ENCODE results near the gene FSTL3. TPM values are rescaled to one million over a fixed set of nuclear protein-coding genes. Genes with fewer than 3 reads are reported as not detected.

Gene FSTL3
- total and polyA plus RNA-seq, 3 donors from 2014 or later: 98.6 to 397 (median 343) TPM

DNA sequence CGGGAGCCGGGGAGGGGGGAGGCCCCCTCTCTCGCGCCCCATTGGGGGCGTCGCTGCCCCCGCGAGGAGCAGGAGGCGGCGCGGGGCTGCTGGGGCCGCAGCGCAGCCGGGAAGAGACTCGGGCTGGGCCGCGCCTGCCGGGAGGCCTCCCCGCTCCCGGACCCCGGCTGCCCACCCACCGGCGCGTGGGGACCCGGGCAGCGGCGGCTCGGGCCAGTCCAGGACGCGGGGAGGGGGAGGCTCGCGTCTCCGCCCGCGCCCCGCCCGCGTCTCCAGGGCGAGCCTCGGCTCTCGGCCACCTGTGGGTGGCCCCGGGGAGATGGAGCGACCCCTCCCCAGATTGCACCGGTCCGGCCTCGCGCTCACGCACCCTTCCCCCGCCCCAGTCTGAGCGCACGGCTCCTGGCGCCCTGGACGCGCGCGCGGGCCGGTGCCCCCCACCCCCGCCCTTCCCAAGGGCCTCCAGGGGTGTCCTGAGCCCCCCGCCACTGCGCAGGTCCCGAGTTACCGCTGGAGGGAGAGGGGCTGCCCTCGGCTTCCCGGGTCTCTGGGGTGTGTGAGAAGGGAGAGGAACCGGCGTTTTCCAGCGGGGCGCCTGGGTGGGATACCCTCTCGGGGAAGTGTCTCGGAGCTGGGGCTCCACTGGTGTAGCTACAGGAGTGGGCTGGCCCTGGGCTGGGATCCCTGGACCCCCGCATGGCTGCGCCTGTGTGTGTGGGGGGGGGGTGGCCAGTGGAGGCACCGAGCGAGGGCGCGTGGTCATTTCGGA, 33.2 kb downstream of the FSTL3 start:
- intact Hi-C loops (cut with DNase I; ENCODE audit: low total_unique reads): no loop called here
- Histone ChIP-seq H3K9me3 (no peaks in the 10 kb centered on the region), H3K36me3 (ENCODE audit: low read depth, missing control alignments) (no peaks in the 10 kb centered on the region), H3K27ac (peak overlapping the region; percentile 82 to 89), H3K4me1 (peaks cover 20% of the 10 kb centered on the region), H3K27me3 (no peaks in the 10 kb centered on the region), H3K4me3 (peak overlapping the region; percentile 65 to 77)
- 2 to 8% methylated on average over 7 to 8 of the region's 78 CpGs for WGBS, 2 donors
- no peak for DNase-seq
- TF ChIP-seq, protein P1, sequence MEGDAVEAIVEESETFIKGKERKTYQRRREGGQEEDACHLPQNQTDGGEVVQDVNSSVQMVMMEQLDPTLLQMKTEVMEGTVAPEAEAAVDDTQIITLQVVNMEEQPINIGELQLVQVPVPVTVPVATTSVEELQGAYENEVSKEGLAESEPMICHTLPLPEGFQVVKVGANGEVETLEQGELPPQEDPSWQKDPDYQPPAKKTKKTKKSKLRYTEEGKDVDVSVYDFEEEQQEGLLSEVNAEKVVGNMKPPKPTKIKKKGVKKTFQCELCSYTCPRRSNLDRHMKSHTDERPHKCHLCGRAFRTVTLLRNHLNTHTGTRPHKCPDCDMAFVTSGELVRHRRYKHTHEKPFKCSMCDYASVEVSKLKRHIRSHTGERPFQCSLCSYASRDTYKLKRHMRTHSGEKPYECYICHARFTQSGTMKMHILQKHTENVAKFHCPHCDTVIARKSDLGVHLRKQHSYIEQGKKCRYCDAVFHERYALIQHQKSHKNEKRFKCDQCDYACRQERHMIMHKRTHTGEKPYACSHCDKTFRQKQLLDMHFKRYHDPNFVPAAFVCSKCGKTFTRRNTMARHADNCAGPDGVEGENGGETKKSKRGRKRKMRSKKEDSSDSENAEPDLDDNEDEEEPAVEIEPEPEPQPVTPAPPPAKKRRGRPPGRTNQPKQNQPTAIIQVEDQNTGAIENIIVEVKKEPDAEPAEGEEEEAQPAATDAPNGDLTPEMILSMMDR (IDR thresholded peaks at IDR 0.05): no peak
- no peak for TF ChIP-seq POLR2A (IDR thresholded peaks at IDR 0.05)

DNA sequence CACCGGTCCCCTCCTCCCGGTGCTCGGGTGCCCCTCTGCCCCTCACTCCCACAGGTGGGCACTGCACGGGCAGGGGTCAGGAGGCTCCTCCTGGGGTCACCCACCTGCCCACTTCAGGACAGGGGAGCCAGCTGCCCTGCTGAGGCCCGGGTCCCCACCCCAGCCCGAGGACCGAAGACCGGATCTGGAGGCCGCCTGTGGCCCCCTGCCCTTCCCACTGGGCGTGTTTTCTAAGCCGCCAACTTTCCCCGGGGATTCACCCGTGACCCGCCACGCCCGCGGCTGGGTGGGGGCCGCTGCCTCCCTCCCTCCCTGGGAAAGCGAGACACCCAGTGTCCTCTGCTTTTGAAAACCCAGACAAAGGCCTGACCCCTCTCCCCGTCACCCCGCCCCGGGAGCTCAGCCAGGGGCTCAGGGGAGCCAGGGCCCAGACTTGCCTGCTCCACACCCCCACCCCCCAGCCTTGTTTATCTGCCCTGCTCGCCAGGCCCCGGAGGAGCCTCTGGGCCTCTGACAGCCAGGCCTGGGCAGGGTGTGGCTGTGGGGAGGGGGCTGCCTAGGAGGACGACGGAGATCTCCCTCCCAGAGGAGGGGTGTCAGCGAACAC, 33.9 kb downstream of the FSTL3 start:
- Histone ChIP-seq H3K27me3 (no peaks in the 10 kb centered on the region), H3K4me3 (peak overlapping the region; percentile 65 to 77)
- intact Hi-C loops (cut with DNase I; ENCODE audit: low total_unique reads): no loop called here

GRCh38 chr19:710767-711166, 34.6 kb downstream of the FSTL3 start:
- TF ChIP-seq, protein P1 (IDR thresholded peaks at IDR 0.05): no peak
- no peak for TF ChIP-seq POLR2A (IDR thresholded peaks at IDR 0.05)
- no peaks in the 10 kb centered on the region for H3K36me3 ChIP-seq (ENCODE audit: low read depth, missing control alignments)
- no peaks in the 10 kb centered on the region for H3K27me3 ChIP-seq
- no peak overlapping the region for H3K4me3 ChIP-seq
- intact Hi-C loops (cut with DNase I; ENCODE audit: low total_unique reads): no loop called here
- H3K27ac ChIP-seq: peak overlapping the region; percentile 82 to 89
- WGBS, 2 donors: 37 to 42% methylated on average over 15 to 21 of the region's 21 CpGs
- no peak for DNase-seq
- H3K4me1 ChIP-seq: peaks cover 20% of the 10 kb centered on the region
- H3K9me3 ChIP-seq: no peaks in the 10 kb centered on the region

More for the DNA sequence above, 33.9 kb downstream of the FSTL3 start:
- 8 to 21% methylated on average over 7 to 24 of the region's 27 CpGs for WGBS, 2 donors
- Histone ChIP-seq H3K36me3 (ENCODE audit: low read depth, missing control alignments) (no peaks in the 10 kb centered on the region), H3K27ac (peak overlapping the region; percentile 82 to 89), H3K9me3 (no peaks in the 10 kb centered on the region), H3K4me1 (peaks cover 20% of the 10 kb centered on the region)
- DNase-seq: peak; percentile 39
- TF ChIP-seq POLR2A (IDR thresholded peaks at IDR 0.05): no peak
- TF ChIP-seq, protein P1 (IDR thresholded peaks at IDR 0.05): no peak

GRCh38 chr19:711254-711653, 35.1 kb downstream of the FSTL3 start:
- Histone ChIP-seq H3K9me3 (no peaks in the 10 kb centered on the region), H3K27ac (peak overlapping the region in 1 of 2 donors; percentile 89), H3K27me3 (no peaks in the 10 kb centered on the region), H3K36me3 (ENCODE audit: low read depth, missing control alignments) (no peaks in the 10 kb centered on the region), H3K4me3 (no peak overlapping the region), H3K4me1 (peaks cover 20% of the 10 kb centered on the region)
- intact Hi-C loops (cut with DNase I; ENCODE audit: low total_unique reads): no loop called here
- WGBS, 2 donors: 70 to 82% methylated on average over 7 to 8 of the region's 8 CpGs
- DNase-seq: no peak
- TF ChIP-seq POLR2A (IDR thresholded peaks at IDR 0.05): no peak
- TF ChIP-seq, protein P1 (IDR thresholded peaks at IDR 0.05): no peak

Measured in testis (tissue), 3 donors.